ENCODE results near the gene SLC4A1AP. TPM values are rescaled to one million over a fixed set of nuclear protein-coding genes. Genes with fewer than 3 reads are reported as not detected.

SLC4A1AP gene
- total RNA-seq, 1 donor from 2014 or later = 20.9 TPM

DNA sequence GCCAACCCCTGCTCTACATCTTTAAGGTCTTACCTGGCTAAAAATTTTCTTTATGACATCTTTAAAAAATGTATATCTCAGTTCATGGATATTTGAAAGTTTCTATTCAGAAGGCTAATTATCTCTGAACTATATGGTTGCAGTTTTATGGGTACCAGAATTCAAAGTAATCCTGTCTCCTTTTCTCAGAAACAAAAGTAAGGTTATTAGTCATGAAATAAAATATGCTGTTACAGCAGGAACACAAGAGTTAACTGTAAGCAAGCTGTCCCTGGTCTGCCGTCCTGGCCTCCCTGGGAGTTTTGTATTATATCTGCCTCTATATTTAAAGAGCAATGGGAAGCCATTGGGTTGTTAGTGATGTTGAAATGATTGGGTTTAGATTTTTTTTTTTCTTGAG, 34.0 kb downstream of the SLC4A1AP start:
- no peak overlapping the region for H3K4me2 ChIP-seq (ENCODE audit: low read length)
- no peak overlapping the region for H3K9ac ChIP-seq (ENCODE audit: low read length)
- H3K79me2 ChIP-seq (ENCODE audit: insufficient read depth, low read length) = no peaks in the 10 kb centered on the region
- FAIRE-seq (no peak), DNase-seq (ENCODE audit: low read depth) (no peak)
- H3K27ac Mint-ChIP-seq (ENCODE audit: unreplicated experiment) = no peak overlapping the region
- peaks cover 4% of the 10 kb centered on the region for H3K36me3 Mint-ChIP-seq (ENCODE audit: low read depth, unreplicated experiment)
- H3K27me3 Mint-ChIP-seq (ENCODE audit: low read depth, unreplicated experiment) = no peaks in the 10 kb centered on the region
- TF ChIP-seq, protein P1, sequence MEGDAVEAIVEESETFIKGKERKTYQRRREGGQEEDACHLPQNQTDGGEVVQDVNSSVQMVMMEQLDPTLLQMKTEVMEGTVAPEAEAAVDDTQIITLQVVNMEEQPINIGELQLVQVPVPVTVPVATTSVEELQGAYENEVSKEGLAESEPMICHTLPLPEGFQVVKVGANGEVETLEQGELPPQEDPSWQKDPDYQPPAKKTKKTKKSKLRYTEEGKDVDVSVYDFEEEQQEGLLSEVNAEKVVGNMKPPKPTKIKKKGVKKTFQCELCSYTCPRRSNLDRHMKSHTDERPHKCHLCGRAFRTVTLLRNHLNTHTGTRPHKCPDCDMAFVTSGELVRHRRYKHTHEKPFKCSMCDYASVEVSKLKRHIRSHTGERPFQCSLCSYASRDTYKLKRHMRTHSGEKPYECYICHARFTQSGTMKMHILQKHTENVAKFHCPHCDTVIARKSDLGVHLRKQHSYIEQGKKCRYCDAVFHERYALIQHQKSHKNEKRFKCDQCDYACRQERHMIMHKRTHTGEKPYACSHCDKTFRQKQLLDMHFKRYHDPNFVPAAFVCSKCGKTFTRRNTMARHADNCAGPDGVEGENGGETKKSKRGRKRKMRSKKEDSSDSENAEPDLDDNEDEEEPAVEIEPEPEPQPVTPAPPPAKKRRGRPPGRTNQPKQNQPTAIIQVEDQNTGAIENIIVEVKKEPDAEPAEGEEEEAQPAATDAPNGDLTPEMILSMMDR (IDR thresholded peaks at IDR 0.05; ENCODE audit: insufficient read depth, low read depth, low read length) = no peak
- TF ChIP-seq EZH2 (IDR thresholded peaks at IDR 0.05; ENCODE audit: insufficient read depth, low read length) = no peak
- no peaks in the 10 kb centered on the region for H4K20me1 ChIP-seq (ENCODE audit: insufficient read depth, low read length)
- peaks cover 12% of the 10 kb centered on the region for H3K36me3 ChIP-seq (ENCODE audit: insufficient read depth, low read length)
- H3K9me3 Mint-ChIP-seq (ENCODE audit: unreplicated experiment) = no peaks in the 10 kb centered on the region
- no peak overlapping the region for H2AFZ ChIP-seq (ENCODE audit: low read depth, low read length)
- no peak overlapping the region for H3K4me3 ChIP-seq (ENCODE audit: insufficient read depth, low read depth, low read length)
- H3K4me1 Mint-ChIP-seq (ENCODE audit: low read depth, unreplicated experiment) = peaks cover 15% of the 10 kb centered on the region
- H3K4me3 Mint-ChIP-seq (ENCODE audit: unreplicated experiment) = no peak overlapping the region
- no peaks in the 10 kb centered on the region for H3K9me3 ChIP-seq (ENCODE audit: insufficient read depth, low read depth, low read length)
- H3K27ac ChIP-seq (ENCODE audit: low read depth, low read length) = no peak overlapping the region
- no peaks in the 10 kb centered on the region for H3K27me3 ChIP-seq (ENCODE audit: insufficient read depth, low read length)
- H3K4me1 ChIP-seq (ENCODE audit: insufficient read depth, low read length) = peaks cover 6% of the 10 kb centered on the region

- no peaks in the 10 kb centered on the region for H3K79me2 ChIP-seq (ENCODE audit: insufficient read depth, low read length)
- H3K4me1 Mint-ChIP-seq (ENCODE audit: low read depth, unreplicated experiment) = peaks cover 33% of the 10 kb centered on the region
- no peak overlapping the region for H3K9ac ChIP-seq (ENCODE audit: low read length)
- H3K27ac Mint-ChIP-seq (ENCODE audit: unreplicated experiment) = no peak overlapping the region
- no peak overlapping the region for H3K4me3 Mint-ChIP-seq (ENCODE audit: unreplicated experiment)
- no peaks in the 10 kb centered on the region for H3K36me3 Mint-ChIP-seq (ENCODE audit: low read depth, unreplicated experiment)
- no peaks in the 10 kb centered on the region for H3K27me3 Mint-ChIP-seq (ENCODE audit: low read depth, unreplicated experiment)
- H3K4me2 ChIP-seq (ENCODE audit: low read length) = no peak overlapping the region
- no peaks in the 10 kb centered on the region for H3K9me3 ChIP-seq (ENCODE audit: insufficient read depth, low read depth, low read length)
- FAIRE-seq = no peak
- peak; percentile 57 for DNase-seq (ENCODE audit: low read depth)
- H3K4me3 ChIP-seq (ENCODE audit: insufficient read depth, low read depth, low read length) = no peak overlapping the region
- H3K36me3 ChIP-seq (ENCODE audit: insufficient read depth, low read length) = peaks cover 3% of the 10 kb centered on the region
- peaks cover 35% of the 10 kb centered on the region for H3K4me1 ChIP-seq (ENCODE audit: insufficient read depth, low read length)
- H4K20me1 ChIP-seq (ENCODE audit: insufficient read depth, low read length) = no peaks in the 10 kb centered on the region
- H3K9me3 Mint-ChIP-seq (ENCODE audit: unreplicated experiment) = no peaks in the 10 kb centered on the region
- no peak overlapping the region for H3K27ac ChIP-seq (ENCODE audit: low read depth, low read length)
- H2AFZ ChIP-seq (ENCODE audit: low read depth, low read length) = no peak overlapping the region
- no peak for TF ChIP-seq EZH2 (IDR thresholded peaks at IDR 0.05; ENCODE audit: insufficient read depth, low read length)
- TF ChIP-seq, protein P1 (IDR thresholded peaks at IDR 0.05; ENCODE audit: insufficient read depth, low read depth, low read length) = no peak
- no peaks in the 10 kb centered on the region for H3K27me3 ChIP-seq (ENCODE audit: insufficient read depth, low read length)
Measured at GRCh38 chr2:27701676-27702075, 38.0 kb downstream of the SLC4A1AP start.

DNA sequence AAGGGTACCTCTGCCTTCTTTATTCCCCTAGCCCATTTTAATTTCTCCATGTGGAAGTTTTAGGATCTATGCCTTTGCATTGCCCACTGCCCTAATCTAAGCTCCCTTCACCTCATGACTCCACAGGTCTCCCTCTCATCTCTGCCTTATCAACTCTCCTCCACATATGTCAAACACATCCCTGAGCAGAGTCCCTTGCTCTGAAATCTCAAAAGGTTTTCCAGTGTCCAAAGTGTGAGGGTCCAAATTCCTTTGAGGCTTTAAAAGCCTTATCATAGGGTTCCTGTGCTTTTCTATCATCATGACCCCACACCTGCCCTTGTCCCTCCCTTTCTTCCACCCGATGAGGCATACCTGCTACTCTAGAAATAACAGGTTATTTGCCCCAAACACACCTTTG, 38.6 kb downstream of the SLC4A1AP start:
- Histone ChIP-seq H3K9me3 (ENCODE audit: insufficient read depth, low read depth, low read length) (no peaks in the 10 kb centered on the region), H3K4me2 (ENCODE audit: low read length) (no peak overlapping the region), H3K36me3 (ENCODE audit: insufficient read depth, low read length) (peaks cover 3% of the 10 kb centered on the region), H3K79me2 (ENCODE audit: insufficient read depth, low read length) (no peaks in the 10 kb centered on the region), H3K4me3 (ENCODE audit: insufficient read depth, low read depth, low read length) (no peak overlapping the region), H4K20me1 (ENCODE audit: insufficient read depth, low read length) (no peaks in the 10 kb centered on the region), H3K4me1 (ENCODE audit: insufficient read depth, low read length) (peaks cover 40% of the 10 kb centered on the region), H3K27ac (ENCODE audit: low read depth, low read length) (no peak overlapping the region), H2AFZ (ENCODE audit: low read depth, low read length) (no peak overlapping the region), H3K27me3 (ENCODE audit: insufficient read depth, low read length) (no peaks in the 10 kb centered on the region), H3K9ac (ENCODE audit: low read length) (no peak overlapping the region)
- no peaks in the 10 kb centered on the region for H3K9me3 Mint-ChIP-seq (ENCODE audit: unreplicated experiment)
- peaks cover 32% of the 10 kb centered on the region for H3K4me1 Mint-ChIP-seq (ENCODE audit: low read depth, unreplicated experiment)
- no peak overlapping the region for H3K4me3 Mint-ChIP-seq (ENCODE audit: unreplicated experiment)
- no peak for FAIRE-seq
- TF ChIP-seq EZH2 (IDR thresholded peaks at IDR 0.05; ENCODE audit: insufficient read depth, low read length) = no peak
- TF ChIP-seq, protein P1 (IDR thresholded peaks at IDR 0.05; ENCODE audit: insufficient read depth, low read depth, low read length) = no peak
- no peaks in the 10 kb centered on the region for H3K27me3 Mint-ChIP-seq (ENCODE audit: low read depth, unreplicated experiment)
- no peaks in the 10 kb centered on the region for H3K36me3 Mint-ChIP-seq (ENCODE audit: low read depth, unreplicated experiment)
- no peak overlapping the region for H3K27ac Mint-ChIP-seq (ENCODE audit: unreplicated experiment)
- no peak for DNase-seq (ENCODE audit: low read depth)

All from astrocyte (in vitro differentiated cells and primary cell).